ENCODE results near the gene AGR2. TPM values are rescaled to one million over a fixed set of nuclear protein-coding genes. Genes with fewer than 3 reads are reported as not detected.
A peak's percentile ranks its signal among the peaks of the same experiment; 100 is the strongest.

AGR2 gene
- polyA plus RNA-seq, 1 of the 3 experiments (the other 2 are of a cell fraction): not detected

GRCh38 chr7:16801579-16801978 lies 3.2 kb downstream of the AGR2 start:
- Histone ChIP-seq H3K27ac (ENCODE audit: low read depth in 2 of 2, low read length in 1 of 2) (no peak overlapping the region), H3K4me2 (no peak overlapping the region), H3K9me3 (no peaks in the 10 kb centered on the region), H3K4me3 (ENCODE audit: low read depth in 2 of 2, low read length in 1 of 2) (no peak overlapping the region), H3K9ac (no peak overlapping the region), H3K79me2 (ENCODE audit: insufficient read depth) (no peaks in the 10 kb centered on the region), H4K20me1 (ENCODE audit: insufficient read depth) (no peaks in the 10 kb centered on the region), H3K27me3 (ENCODE audit: insufficient read depth) (no peaks in the 10 kb centered on the region; the same call in 1 of the 2 replicates), H3K9me2 (no peaks in the 10 kb centered on the region), H2AFZ (ENCODE audit: low read depth) (no peak overlapping the region), H3K36me3 (replicated peaks in 1 of 2; ENCODE audit: control insufficient read depth in 1 of 2, insufficient read depth in 2 of 2, low read length in 1 of 2) (no peaks in the 10 kb centered on the region), H3K4me1 (ENCODE audit: control insufficient read depth in 1 of 2, insufficient read depth in 2 of 2, low read depth in 1 of 2, low read length in 1 of 2) (no peaks in the 10 kb centered on the region), H3F3A (replicated peaks; ENCODE audit: insufficient read depth) (no peaks in the 10 kb centered on the region)
- CTCF ChIA-PET: interaction anchor here (0.5 to 4.4 kb wide), 46 partner anchors 8 to 218 kb away, joined by 3 to 27 read pairs (median 4); partner anchors contain the start of genes AGR3 and TSPAN13
- no peak for DNase-seq
- WGBS (ENCODE audit: low lambda C conversion rate): 24% methylated on average over 4 of the region's 4 CpGs
- POLR2A ChIA-PET: no interaction called here
- TF ChIP-seq MXI1 (IDR thresholded peaks at IDR 0.05; ENCODE audit: low read depth, low read length) (no peak), RCOR1 (IDR thresholded peaks at IDR 0.05; ENCODE audit: low read length) (no peak), RFX5 (IDR thresholded peaks at IDR 0.05; ENCODE audit: low read length) (no peak), NRF1 (IDR thresholded peaks at IDR 0.05; ENCODE audit: low read depth, low read length) (no peak), IRF3 (IDR thresholded peaks at IDR 0.05; ENCODE audit: low read depth, low read length) (no peak), REST (IDR thresholded peaks at IDR 0.05; ENCODE audit: low read depth, low read length) (no peak), RXRA (IDR thresholded peaks at IDR 0.05; ENCODE audit: borderline replicate concordance, low read depth) (no peak)

GRCh38 chr7:16801111-16801542 lies 3.7 kb downstream of the AGR2 start:
- H3K9ac ChIP-seq: no peak overlapping the region
- TF ChIP-seq CTCF (IDR thresholded peaks at IDR 0.05) (peak; percentile 80), RAD21 (IDR thresholded peaks at IDR 0.05; ENCODE audit: low read length) (peak; percentile 68), SIN3A (IDR thresholded peaks at IDR 0.05; ENCODE audit: borderline replicate concordance, low read depth, low read length) (no peak), RXRA (IDR thresholded peaks at IDR 0.05; ENCODE audit: borderline replicate concordance, low read depth) (no peak), TAF1 (IDR thresholded peaks at IDR 0.05; ENCODE audit: borderline replicate concordance, low read depth, low read length) (no peak), SMC3 (IDR thresholded peaks at IDR 0.05; ENCODE audit: low read depth, low read length) (peak; percentile 54), REST (IDR thresholded peaks at IDR 0.05; ENCODE audit: low read depth, low read length) (no peak), TEAD4 (IDR thresholded peaks at IDR 0.05; ENCODE audit: borderline replicate concordance, insufficient read depth) (no peak), YY1 (IDR thresholded peaks at IDR 0.05; ENCODE audit: low read depth) (no peak), JUND (IDR thresholded peaks at IDR 0.05) (no peak)
- no peak overlapping the region for H2AFZ ChIP-seq (ENCODE audit: low read depth)
- no peak overlapping the region for H3K27ac ChIP-seq (ENCODE audit: low read depth in 2 of 2, low read length in 1 of 2)
- no peaks in the 10 kb centered on the region for H3K9me2 ChIP-seq
- peak; percentile 42 for DNase-seq
- H3K4me3 ChIP-seq (ENCODE audit: low read depth in 2 of 2, low read length in 1 of 2): no peak overlapping the region
- H3K79me2 ChIP-seq (ENCODE audit: insufficient read depth): no peaks in the 10 kb centered on the region
- H4K20me1 ChIP-seq (ENCODE audit: insufficient read depth): no peaks in the 10 kb centered on the region
- no peaks in the 10 kb centered on the region for H3F3A ChIP-seq (replicated peaks; ENCODE audit: insufficient read depth)
- no peaks in the 10 kb centered on the region for H3K4me1 ChIP-seq (ENCODE audit: control insufficient read depth in 1 of 2, insufficient read depth in 2 of 2, low read depth in 1 of 2, low read length in 1 of 2)
- H3K36me3 ChIP-seq (replicated peaks in 1 of 2; ENCODE audit: control insufficient read depth in 1 of 2, insufficient read depth in 2 of 2, low read length in 1 of 2): no peaks in the 10 kb centered on the region
- no peaks in the 10 kb centered on the region for H3K9me3 ChIP-seq
- ChIA-PET POLR2A (no interaction called here), CTCF (interaction anchor here (0.5 to 4.4 kb wide), 44 partner anchors 8 to 203 kb away, joined by 3 to 27 read pairs (median 4); partner anchors contain the start of genes AGR3 and TSPAN13)
- no peaks in the 10 kb centered on the region; the same call in 1 of the 2 replicates for H3K27me3 ChIP-seq (ENCODE audit: insufficient read depth)
- no peak overlapping the region for H3K4me2 ChIP-seq
